Common myeloid progenitor, CD34-positive (primary cell): Measurements from ENCODE around the gene AHDC1.

Source experiments
- CTCF ChIA-PET: fragments of 350-600 bp; sonication (Branson Sonifier 250); formaldehyde crosslinking; loops from one replicate; lab custom pipeline; 2021; ENCODE audit warnings: antibody characterized with exemption; lab: Charles Lee
- POLR2A ChIA-PET: fragments of 350-600 bp; sonication (Branson Sonifier 250); formaldehyde crosslinking; loops from one replicate; lab custom pipeline; 2021; ENCODE audit warnings: antibody characterized with exemption; lab: Charles Lee
- DNase-seq, 3 donors: peaks; one replicate each; pipeline versions ENCODE4 v3.0.0 to v3.0.0-alpha.2; 2013
- H3K27ac ChIP-seq, 2 experiments: 1 replicate in 1 of 2; 2 replicates in 1 of 2; pipeline ENCODE4 v1.7.0; 2013; ENCODE audit warnings: inconsistent platforms in 2 of 2, low read length in 2 of 2, mild to moderate bottlenecking in 2 of 2, low read depth in 1 of 2, moderate library complexity in 1 of 2; ENCODE audit not compliant: severe bottlenecking in 2 of 2, insufficient read depth in 1 of 2, poor library complexity in 1 of 2
- H3K27me3 ChIP-seq, 5 experiments: replicated peaks in 2 of 5; 1 replicate in 3 of 5; 2 replicates in 2 of 5; pipeline versions ENCODE4 v1.6.1 to v1.7.0; 2013; ENCODE audit warnings: low read length in 4 of 5, mild to moderate bottlenecking in 2 of 5, moderate library complexity in 2 of 5, inconsistent platforms in 1 of 5; ENCODE audit not compliant: insufficient read depth in 5 of 5, control insufficient read depth in 4 of 5
- H3K36me3 ChIP-seq, 4 experiments: 1 replicate in 2 of 4; 2 replicates in 2 of 4; pipeline versions ENCODE4 v1.6.1 to v1.7.0; 2013; ENCODE audit warnings: low read length in 3 of 4, control low read depth in 1 of 4, mild to moderate bottlenecking in 1 of 4; ENCODE audit not compliant: control insufficient read depth in 4 of 4, insufficient read depth in 4 of 4
- H3K4me1 ChIP-seq, 4 experiments: 1 replicate in 3 of 4; 2 replicates in 1 of 4; pipeline versions ENCODE4 v1.6.1 to v1.7.1; 2013; ENCODE audit warnings: low read length in 3 of 4, mild to moderate bottlenecking in 3 of 4, control low read depth in 1 of 4, inconsistent platforms in 1 of 4, moderate library complexity in 1 of 4; ENCODE audit not compliant: control insufficient read depth in 4 of 4, insufficient read depth in 4 of 4; ENCODE audit errors: control extremely low read depth in 1 of 4
- H3K4me3 ChIP-seq, 7 experiments: 1 replicate in 4 of 7; 2 replicates in 3 of 7; pipeline versions ENCODE4 v1.5.1 to v1.7.0; 2013; ENCODE audit warnings: mild to moderate bottlenecking in 7 of 7, low read length in 6 of 7, moderate library complexity in 6 of 7, inconsistent platforms in 2 of 7, low read depth in 2 of 7, control low read depth in 1 of 7; ENCODE audit not compliant: insufficient read depth in 4 of 7, control insufficient read depth in 1 of 7; ENCODE audit errors: extremely low read depth in 1 of 7
- H3K9me3 ChIP-seq, 5 experiments: 1 replicate in 4 of 5; 2 replicates in 1 of 5; pipeline versions ENCODE4 v1.6.1 to v1.7.1; 2013; ENCODE audit warnings: low read length in 4 of 5, mild to moderate bottlenecking in 2 of 5, inconsistent platforms in 1 of 5, low read depth in 1 of 5, moderate library complexity in 1 of 5; ENCODE audit not compliant: control insufficient read depth in 4 of 5, insufficient read depth in 2 of 5; ENCODE audit errors: control extremely low read depth in 1 of 5
- WGBS: methylation state at CpG from one replicate; pipeline ENCODE4 v1.1.5; 2013; ENCODE audit not compliant: insufficient coverage; 5-methylcytosine and 5-hydroxymethylcytosine counted together

The AHDC1 gene

DNA sequence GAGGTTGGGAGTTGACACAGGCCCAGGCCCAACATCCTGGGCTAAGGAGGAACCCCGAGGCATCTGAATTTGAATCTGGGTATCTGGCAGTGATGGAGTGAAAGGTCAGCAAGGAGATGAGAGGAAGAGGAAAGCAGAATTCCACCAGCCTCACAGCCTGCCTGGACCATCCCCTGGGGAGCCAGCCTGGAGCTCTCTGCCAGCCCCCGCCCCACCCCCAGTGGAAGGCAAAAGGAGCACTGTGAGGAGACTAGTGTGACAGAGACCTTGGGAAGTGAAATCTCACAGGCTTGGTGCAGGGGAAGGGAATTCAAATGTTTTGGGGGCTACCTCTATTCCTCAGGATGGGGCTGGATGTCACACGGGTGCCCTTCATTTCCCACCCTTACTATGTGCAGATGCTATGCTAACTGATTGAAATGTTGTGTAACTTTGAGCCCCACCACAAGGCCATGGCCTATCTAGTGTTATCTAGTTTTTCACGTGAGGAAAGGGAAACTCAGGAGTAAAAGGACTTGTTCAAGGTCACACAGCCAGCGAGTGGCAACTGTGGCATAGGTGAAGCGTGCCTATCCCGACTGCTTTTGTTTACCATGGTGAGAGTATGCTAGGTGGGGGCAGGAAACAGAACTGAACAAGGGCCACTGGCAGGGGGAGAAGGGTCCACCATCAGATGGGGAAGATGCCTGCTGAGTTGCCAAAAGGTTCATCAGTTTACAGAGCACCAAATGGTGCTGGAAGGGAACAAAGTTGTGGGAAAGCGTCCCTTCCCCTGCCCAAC is 29.8 kb downstream of the AHDC1 start:
- ChIA-PET POLR2A (no interaction called here), CTCF (interaction anchor here (0.6 to 15.1 kb wide), 11 partner anchors 10 to 158 kb away, joined by 3 to 142 read pairs (median 5); partner anchors contain the start of gene AHDC1)
- DNase-seq = no peak
- WGBS = 90% methylated on average over 7 of the region's 8 CpGs
- H3K4me1 ChIP-seq = peaks cover 7 to 96% (median 73%) of the 10 kb centered on the region in 4 experiments
- H3K27me3 ChIP-seq = no peaks in the 10 kb centered on the region
- no peak overlapping the region for H3K4me3 ChIP-seq
- no peak overlapping the region for H3K27ac ChIP-seq
- peaks cover 0 to 5% (median 0%) of the 10 kb centered on the region in 4 experiments for H3K36me3 ChIP-seq
- H3K9me3 ChIP-seq = no peaks in the 10 kb centered on the region

DNA sequence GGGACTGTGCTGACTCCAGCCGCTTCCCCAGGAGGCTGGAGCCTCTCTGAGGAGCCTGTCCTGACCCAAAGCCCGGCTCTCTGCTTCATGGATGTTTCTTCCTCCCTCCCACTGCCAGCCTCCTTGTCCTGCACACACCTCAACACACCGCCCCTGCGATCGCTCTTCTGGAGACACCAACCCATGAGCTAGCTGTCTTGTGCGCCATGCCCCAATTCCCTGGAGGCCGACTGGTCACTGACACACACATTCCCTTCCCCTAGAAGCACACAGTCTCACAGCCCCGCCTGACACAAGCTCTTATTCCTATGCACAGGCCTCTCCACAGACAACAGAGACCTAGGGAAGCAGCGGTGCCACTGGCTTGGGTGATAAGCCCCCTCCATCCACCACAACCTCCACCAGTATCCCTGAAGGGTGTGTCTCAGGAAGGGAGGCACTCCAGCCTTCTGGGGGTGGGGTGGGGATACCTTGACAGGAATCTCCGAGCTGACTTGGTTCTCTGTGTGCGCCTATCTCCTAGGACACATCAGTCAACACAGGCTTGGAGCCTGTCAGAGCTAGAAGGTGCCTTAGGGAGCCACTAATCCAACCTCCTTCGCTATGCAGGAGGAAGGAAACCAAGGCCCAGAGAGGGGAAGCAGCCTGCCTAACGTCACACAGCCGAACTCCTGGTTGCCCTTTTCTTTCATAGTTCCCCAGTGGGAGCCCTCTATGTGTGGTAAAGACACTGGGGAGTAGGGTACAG is 31.1 kb downstream of the AHDC1 start:
- Histone ChIP-seq H3K4me3 (no peak overlapping the region), H3K36me3 (peaks cover 0 to 8% (median 0%) of the 10 kb centered on the region in 4 experiments), H3K4me1 (peaks cover 4 to 97% (median 78%) of the 10 kb centered on the region in 4 experiments), H3K27me3 (no peaks in the 10 kb centered on the region), H3K9me3 (no peaks in the 10 kb centered on the region), H3K27ac (no peak overlapping the region)
- POLR2A ChIA-PET = no interaction called here
- CTCF ChIA-PET = interaction anchor here (0.7 to 15.1 kb wide), 7 partner anchors 11 to 92 kb away, joined by 3 to 142 read pairs (median 28); partner anchors contain the start of gene AHDC1
- DNase-seq = no peak
- WGBS = 97% methylated on average over 10 of the region's 14 CpGs

DNA sequence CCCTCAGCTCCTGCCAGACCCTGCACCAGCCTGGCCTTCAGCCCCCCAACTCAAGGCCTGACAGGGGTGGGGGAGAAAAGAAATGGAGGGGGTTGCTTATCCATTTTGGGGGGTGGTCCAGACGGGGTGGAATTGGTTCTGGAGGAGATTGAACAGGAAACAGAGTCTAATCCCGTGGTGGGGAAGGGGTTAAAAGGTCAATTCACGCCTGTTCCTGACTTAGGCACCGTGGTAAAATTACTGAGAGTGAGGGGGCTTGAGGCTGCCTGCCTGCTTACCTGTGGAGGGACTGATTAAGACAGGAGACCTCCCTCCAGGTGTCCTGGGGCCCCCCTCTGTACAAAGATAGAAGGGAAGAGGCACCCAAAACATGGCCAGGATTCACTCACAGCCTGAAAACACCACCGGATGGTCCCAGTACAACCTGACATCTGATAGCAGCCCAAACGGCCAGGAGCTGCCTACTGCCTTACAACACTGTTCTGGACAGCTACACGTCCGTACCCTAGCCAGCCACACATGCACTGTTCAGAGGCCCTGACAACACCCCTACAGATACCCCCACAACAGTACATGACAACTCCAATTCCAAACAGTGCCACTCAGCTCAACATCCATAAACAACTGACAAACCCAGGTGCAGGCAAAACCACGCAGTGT is 31.8 kb downstream of the AHDC1 start:
- Histone ChIP-seq H3K4me3 (peak overlapping the region in 1 of 7 experiments; percentile 11), H3K36me3 (peaks cover 0 to 12% (median 0%) of the 10 kb centered on the region in 4 experiments), H3K9me3 (no peaks in the 10 kb centered on the region), H3K27ac (no peak overlapping the region), H3K27me3 (no peaks in the 10 kb centered on the region), H3K4me1 (peaks cover 3 to 98% (median 73%) of the 10 kb centered on the region in 4 experiments)
- 62% methylated on average over 7 of the region's 9 CpGs for WGBS
- POLR2A ChIA-PET = no interaction called here
- CTCF ChIA-PET = interaction anchor here (0.7 to 15.1 kb wide), 6 partner anchors 12 to 91 kb away, joined by 3 to 142 read pairs (median 38); partner anchors contain the start of gene AHDC1
- no peak for DNase-seq

DNA sequence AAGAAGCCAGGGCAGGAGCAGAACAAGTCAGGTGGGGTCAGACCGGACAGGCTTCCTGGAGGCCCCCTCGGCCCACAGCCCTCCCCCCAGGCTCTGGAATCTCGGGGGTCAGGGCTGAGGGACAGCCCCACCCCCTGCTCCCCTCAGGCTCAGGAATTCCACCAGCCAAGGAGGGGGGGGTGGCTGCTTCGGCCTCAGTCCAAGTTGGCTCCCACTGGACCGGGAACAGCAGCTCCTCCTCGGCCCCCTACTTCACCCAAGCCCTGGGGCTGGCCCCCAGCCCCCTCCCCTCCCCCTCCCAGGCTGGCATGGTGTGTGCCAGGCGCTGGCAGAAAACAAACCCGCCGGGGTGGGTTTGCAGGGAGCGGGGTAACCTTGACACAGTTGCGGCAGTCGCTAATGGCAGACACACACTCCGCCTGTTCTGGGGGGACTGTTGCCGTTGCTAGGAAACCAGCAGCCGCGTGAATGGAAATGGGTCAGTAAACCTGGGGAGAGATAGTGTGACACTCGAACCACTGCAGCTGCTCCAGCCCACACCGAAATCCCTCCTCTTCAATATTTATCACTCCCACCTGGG is 32.4 kb downstream of the AHDC1 start:
- POLR2A ChIA-PET = no interaction called here
- H3K36me3 ChIP-seq = peaks cover 0 to 12% (median 0%) of the 10 kb centered on the region in 4 experiments
- no peaks in the 10 kb centered on the region for H3K27me3 ChIP-seq
- H3K4me1 ChIP-seq = peaks cover 3 to 98% (median 70%) of the 10 kb centered on the region in 4 experiments
- DNase-seq = peak in 2 of 3 donors; percentile 50 to 64
- H3K4me3 ChIP-seq = peak overlapping the region in 1 of 7 experiments; percentile 11
- no peak overlapping the region for H3K27ac ChIP-seq
- no peaks in the 10 kb centered on the region for H3K9me3 ChIP-seq
- WGBS = 77% methylated on average over 9 of the region's 18 CpGs
- CTCF ChIA-PET = interaction anchor here (1.5 to 15.1 kb wide), 7 partner anchors 11 to 98 kb away, joined by 4 to 142 read pairs (median 47); partner anchors contain the start of gene AHDC1

DNA sequence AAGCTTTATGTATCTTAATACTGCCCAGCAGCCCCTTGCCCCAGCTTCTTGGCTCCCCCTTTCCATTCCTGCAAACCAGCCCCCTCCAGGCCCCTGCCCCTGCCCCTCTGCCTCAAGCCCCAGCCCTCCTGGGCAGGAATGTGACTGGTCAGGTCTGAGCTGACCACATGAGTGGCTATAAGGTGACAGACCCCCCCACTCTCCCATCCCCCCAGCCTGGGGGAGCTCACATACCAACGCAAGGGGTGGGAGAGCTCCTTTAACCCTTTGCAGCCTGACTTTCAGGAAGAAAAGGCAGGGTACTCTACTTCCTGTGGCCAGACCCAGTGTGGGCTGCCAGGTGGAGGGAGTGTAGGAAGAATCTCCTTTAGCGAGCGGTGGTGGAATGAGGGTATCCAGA is 33.2 kb downstream of the AHDC1 start:
- POLR2A ChIA-PET = interaction anchor here (0.6 to 1.4 kb wide), 2 partner anchors 33 to 35 kb away, joined by 3 to 4 read pairs; partner anchors contain the start of gene AHDC1

DNA sequence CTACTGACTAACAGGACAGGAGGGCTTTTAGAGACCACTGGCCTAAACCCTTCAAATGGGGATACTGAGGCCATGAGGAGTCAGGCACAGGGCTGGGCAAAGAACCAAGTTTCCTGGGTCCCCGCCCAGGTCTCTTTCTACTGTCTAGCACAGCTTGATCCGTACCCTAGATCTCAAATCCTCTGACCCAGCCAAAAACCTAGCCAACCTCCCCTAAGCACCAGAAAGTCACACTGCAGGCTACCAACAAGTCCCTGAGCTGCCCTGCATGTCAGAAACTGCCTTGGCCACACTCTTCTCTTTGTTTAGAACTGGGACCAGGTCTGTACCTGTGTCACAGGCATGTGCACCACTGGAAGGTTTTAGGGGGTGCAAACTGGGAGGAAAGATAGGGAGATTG is 33.6 kb downstream of the AHDC1 start:
- Histone ChIP-seq H3K9me3 (no peaks in the 10 kb centered on the region), H3K36me3 (peaks cover 0 to 17% (median 0%) of the 10 kb centered on the region in 4 experiments), H3K27me3 (no peaks in the 10 kb centered on the region), H3K4me3 (no peak overlapping the region), H3K4me1 (peaks cover 3 to 98% (median 71%) of the 10 kb centered on the region in 4 experiments), H3K27ac (no peak overlapping the region)
- 88% methylated on average over 2 of the region's 2 CpGs for WGBS
- no peak for DNase-seq
- CTCF ChIA-PET = interaction anchor here (0.8 to 15.1 kb wide), 8 partner anchors 9 to 99 kb away, joined by 3 to 142 read pairs (median 24); partner anchors contain the start of gene AHDC1
- POLR2A ChIA-PET = interaction anchor here (0.6 to 1.4 kb wide), 2 partner anchors 34 to 35 kb away, joined by 3 to 4 read pairs; partner anchors contain the start of gene AHDC1

More for the DNA sequence above, 33.2 kb downstream of the AHDC1 start:
- Histone ChIP-seq H3K27me3 (no peaks in the 10 kb centered on the region), H3K9me3 (no peaks in the 10 kb centered on the region), H3K27ac (no peak overlapping the region), H3K36me3 (peaks cover 0 to 12% (median 0%) of the 10 kb centered on the region in 4 experiments), H3K4me3 (no peak overlapping the region), H3K4me1 (peaks cover 0 to 97% (median 69%) of the 10 kb centered on the region in 4 experiments)
- no CpG with 5 or more reads among the region's 3 CpGs for WGBS
- DNase-seq = no peak
- CTCF ChIA-PET = interaction anchor here (0.8 to 15.1 kb wide), 8 partner anchors 9 to 99 kb away, joined by 3 to 142 read pairs (median 24); partner anchors contain the start of gene AHDC1
